Measurements from ENCODE around the gene MEI4. TPM values are rescaled to one million over a fixed set of nuclear protein-coding genes. Genes with fewer than 3 reads are reported as not detected.

The MEI4 gene
- total and polyA plus RNA-seq, 4 donors, result 0.12 to 0.13 TPM; not detected in 2

GRCh38 chr6:77893391-77893790 lies 240.6 kb downstream of the MEI4 start:
- no peaks in the 10 kb centered on the region for H3K4me1 ChIP-seq (ENCODE audit: control insufficient read depth in 1 of 2, insufficient read depth in 2 of 2, low read length in 2 of 2)
- H3K4me3 ChIP-seq (ENCODE audit: low read length in 2 of 2), result no peak overlapping the region
- H3K36me3 ChIP-seq (ENCODE audit: control insufficient read depth in 1 of 2, insufficient read depth in 2 of 2, low read length in 1 of 2), result no peaks in the 10 kb centered on the region
- DNase-seq (no peak), ATAC-seq (ENCODE audit: low FRiP score) (no peak)
- peaks cover 13% of the 10 kb centered on the region for H3K9me3 ChIP-seq (ENCODE audit: control insufficient read depth, low read length)
- intact Hi-C loops (cut with DNase I), result no loop called here
- no peak overlapping the region for H3K27ac ChIP-seq (ENCODE audit: low read depth in 1 of 2, low read length in 2 of 2)
- 62 to 68% methylated on average over 4 of the region's 4 CpGs for WGBS, 2 donors
- H3K27me3 ChIP-seq (ENCODE audit: control insufficient read depth in 1 of 2, insufficient read depth in 2 of 2, low read length in 1 of 2), result no peaks in the 10 kb centered on the region

- Histone ChIP-seq H3K4me3 (ENCODE audit: low read length in 2 of 2) (no peak overlapping the region), H3K4me1 (ENCODE audit: control insufficient read depth in 1 of 2, insufficient read depth in 2 of 2, low read length in 2 of 2) (no peaks in the 10 kb centered on the region), H3K27me3 (ENCODE audit: control insufficient read depth in 1 of 2, insufficient read depth in 2 of 2, low read length in 1 of 2) (no peaks in the 10 kb centered on the region), H3K36me3 (ENCODE audit: control insufficient read depth in 1 of 2, insufficient read depth in 2 of 2, low read length in 1 of 2) (no peaks in the 10 kb centered on the region), H3K27ac (ENCODE audit: low read depth in 1 of 2, low read length in 2 of 2) (no peak overlapping the region), H3K9me3 (ENCODE audit: control insufficient read depth, low read length) (peaks cover 4% of the 10 kb centered on the region)
- WGBS, 2 donors, result 82 to 91% methylated on average over 3 of the region's 3 CpGs
- ATAC-seq (ENCODE audit: low FRiP score), result no peak
- intact Hi-C loops (cut with DNase I), result no loop called here
- no peak for DNase-seq
Observed at GRCh38 chr6:77906070-77906469, 253.2 kb downstream of the MEI4 start.

GRCh38 chr6:77910826-77911225 lies 258.0 kb downstream of the MEI4 start:
- Histone ChIP-seq H3K27ac (ENCODE audit: low read depth in 1 of 2, low read length in 2 of 2) (no peak overlapping the region), H3K36me3 (ENCODE audit: control insufficient read depth in 1 of 2, insufficient read depth in 2 of 2, low read length in 1 of 2) (no peaks in the 10 kb centered on the region), H3K9me3 (ENCODE audit: control insufficient read depth, low read length) (peaks cover 2% of the 10 kb centered on the region), H3K4me1 (ENCODE audit: control insufficient read depth in 1 of 2, insufficient read depth in 2 of 2, low read length in 2 of 2) (no peaks in the 10 kb centered on the region), H3K27me3 (ENCODE audit: control insufficient read depth in 1 of 2, insufficient read depth in 2 of 2, low read length in 1 of 2) (no peaks in the 10 kb centered on the region), H3K4me3 (ENCODE audit: low read length in 2 of 2) (no peak overlapping the region)
- no peak for ATAC-seq (ENCODE audit: low FRiP score)
- no peak for DNase-seq
- 78 to 79% methylated on average over 1 of the region's 1 CpG for WGBS, 2 donors
- intact Hi-C loops (cut with DNase I), result no loop called here

DNA sequence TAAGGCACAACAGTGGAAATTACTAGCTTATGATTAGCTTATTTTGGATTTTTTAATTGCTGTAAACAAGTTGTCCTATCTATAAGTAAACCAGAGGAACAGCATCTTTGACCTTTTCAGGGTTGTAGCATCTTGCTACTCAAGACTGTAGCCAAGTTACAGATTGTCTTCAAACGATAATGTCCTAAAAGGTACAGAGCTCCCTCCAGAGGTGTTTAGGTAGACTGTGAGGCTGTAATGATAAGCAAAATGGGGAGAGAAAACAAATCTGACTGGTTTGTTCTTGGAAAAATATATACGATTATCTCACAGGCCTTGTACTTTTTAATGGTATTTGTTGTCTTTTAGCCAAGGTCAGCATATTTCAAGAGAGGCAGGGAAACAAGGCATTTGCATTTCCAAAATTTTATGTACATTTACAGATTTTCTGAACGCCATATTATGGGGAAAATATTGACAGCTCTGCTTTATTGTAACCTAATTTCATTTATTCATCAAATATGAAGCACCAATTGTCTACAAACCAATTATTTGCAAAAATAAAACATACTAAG lies 273.4 kb downstream of the MEI4 start:
- DNase-seq (no peak), ATAC-seq (ENCODE audit: low FRiP score) (no peak)
- Histone ChIP-seq H3K9me3 (ENCODE audit: control insufficient read depth, low read length) (no peaks in the 10 kb centered on the region), H3K36me3 (ENCODE audit: control insufficient read depth in 1 of 2, insufficient read depth in 2 of 2, low read length in 1 of 2) (no peaks in the 10 kb centered on the region), H3K4me1 (ENCODE audit: control insufficient read depth in 1 of 2, insufficient read depth in 2 of 2, low read length in 2 of 2) (peaks cover 0 to 4% of the 10 kb centered on the region in 2 donors), H3K4me3 (ENCODE audit: low read length in 2 of 2) (no peak overlapping the region), H3K27me3 (ENCODE audit: control insufficient read depth in 1 of 2, insufficient read depth in 2 of 2, low read length in 1 of 2) (no peaks in the 10 kb centered on the region), H3K27ac (ENCODE audit: low read depth in 1 of 2, low read length in 2 of 2) (no peak overlapping the region)
- WGBS, 2 donors, result 51 to 56% methylated on average over 3 of the region's 3 CpGs
- intact Hi-C loops (cut with DNase I), result no loop called here

DNA sequence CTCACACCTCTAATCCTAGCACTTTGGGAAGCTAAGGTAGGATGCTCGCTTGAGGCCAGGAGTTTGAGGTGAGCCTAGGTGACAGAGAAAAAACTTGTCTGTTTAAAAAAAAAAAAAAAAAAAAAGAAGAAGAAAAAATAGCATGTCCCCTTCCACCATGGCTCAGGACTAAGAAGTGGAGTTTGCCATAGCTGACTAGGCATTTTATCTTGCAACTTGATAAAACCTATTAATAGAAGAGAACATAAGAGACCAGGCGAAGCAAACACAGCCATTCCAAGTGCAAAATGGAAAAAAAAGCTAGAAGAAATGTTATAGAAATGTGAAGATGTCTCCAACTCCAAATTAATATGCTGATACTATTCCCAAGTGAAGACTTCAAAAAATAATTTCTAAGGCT lies 277.5 kb downstream of the MEI4 start:
- H3K27ac ChIP-seq (ENCODE audit: low read depth in 1 of 2, low read length in 2 of 2), result no peak overlapping the region
- peaks cover 0 to 4% of the 10 kb centered on the region in 2 donors for H3K4me1 ChIP-seq (ENCODE audit: control insufficient read depth in 1 of 2, insufficient read depth in 2 of 2, low read length in 2 of 2)
- 46 to 53% methylated on average over 2 of the region's 2 CpGs for WGBS, 2 donors
- no peaks in the 10 kb centered on the region for H3K9me3 ChIP-seq (ENCODE audit: control insufficient read depth, low read length)
- ATAC-seq (ENCODE audit: low FRiP score) (no peak), DNase-seq (no peak)
- no peaks in the 10 kb centered on the region for H3K27me3 ChIP-seq (ENCODE audit: control insufficient read depth in 1 of 2, insufficient read depth in 2 of 2, low read length in 1 of 2)
- intact Hi-C loops (cut with DNase I), result no loop called here
- H3K4me3 ChIP-seq (ENCODE audit: low read length in 2 of 2), result no peak overlapping the region
- no peaks in the 10 kb centered on the region for H3K36me3 ChIP-seq (ENCODE audit: control insufficient read depth in 1 of 2, insufficient read depth in 2 of 2, low read length in 1 of 2)

DNA sequence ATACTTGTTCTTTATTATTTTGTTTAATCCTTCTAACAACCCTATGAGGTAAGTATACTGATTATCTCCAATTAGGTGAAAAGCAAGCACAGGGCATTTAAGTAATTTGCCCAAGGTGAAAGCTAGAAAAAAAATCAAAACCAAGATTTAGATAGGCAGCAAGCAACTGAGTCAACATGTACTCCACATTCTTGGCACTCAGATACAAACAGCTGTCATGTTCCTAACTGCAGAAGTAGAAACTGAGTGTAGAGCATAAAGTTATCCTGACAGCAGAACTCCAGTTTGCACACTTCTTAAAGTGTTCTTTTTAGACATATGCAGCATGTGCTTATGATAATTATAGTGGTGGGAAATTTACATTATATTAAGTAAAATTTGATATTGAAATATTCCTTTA lies 278.1 kb downstream of the MEI4 start:
- Histone ChIP-seq H3K4me1 (ENCODE audit: control insufficient read depth in 1 of 2, insufficient read depth in 2 of 2, low read length in 2 of 2) (peaks cover 0 to 4% of the 10 kb centered on the region in 2 donors), H3K27ac (ENCODE audit: low read depth in 1 of 2, low read length in 2 of 2) (no peak overlapping the region), H3K36me3 (ENCODE audit: control insufficient read depth in 1 of 2, insufficient read depth in 2 of 2, low read length in 1 of 2) (no peaks in the 10 kb centered on the region), H3K4me3 (ENCODE audit: low read length in 2 of 2) (no peak overlapping the region), H3K9me3 (ENCODE audit: control insufficient read depth, low read length) (no peaks in the 10 kb centered on the region), H3K27me3 (ENCODE audit: control insufficient read depth in 1 of 2, insufficient read depth in 2 of 2, low read length in 1 of 2) (no peaks in the 10 kb centered on the region)
- no peak for DNase-seq
- intact Hi-C loops (cut with DNase I), result no loop called here
- ATAC-seq (ENCODE audit: low FRiP score), result no peak

DNA sequence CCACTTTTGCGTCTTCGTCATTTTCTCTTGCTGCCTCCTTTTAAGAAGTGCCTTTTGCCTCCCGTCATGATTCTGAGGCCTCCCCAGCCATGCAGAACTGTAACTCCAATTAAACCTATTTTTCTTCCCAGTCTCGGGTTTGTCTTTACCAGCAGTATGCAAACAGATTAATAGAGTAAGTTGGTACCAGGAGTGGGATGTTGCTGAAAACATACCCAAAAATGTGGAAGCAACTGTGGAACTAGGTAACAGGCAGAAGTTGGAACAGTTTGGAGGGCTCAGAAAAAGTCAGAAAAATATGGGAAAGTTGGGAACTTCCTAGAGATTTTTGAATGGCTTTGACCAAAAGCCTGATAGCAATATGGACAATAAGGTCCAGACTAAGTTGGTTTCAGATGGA lies 309.2 kb downstream of the MEI4 start:
- Histone ChIP-seq H3K4me3 (ENCODE audit: low read length in 2 of 2) (no peak overlapping the region), H3K9me3 (ENCODE audit: control insufficient read depth, low read length) (peaks cover 3% of the 10 kb centered on the region), H3K27me3 (ENCODE audit: control insufficient read depth in 1 of 2, insufficient read depth in 2 of 2, low read length in 1 of 2) (no peaks in the 10 kb centered on the region), H3K36me3 (ENCODE audit: control insufficient read depth in 1 of 2, insufficient read depth in 2 of 2, low read length in 1 of 2) (no peaks in the 10 kb centered on the region), H3K4me1 (ENCODE audit: control insufficient read depth in 1 of 2, insufficient read depth in 2 of 2, low read length in 2 of 2) (no peaks in the 10 kb centered on the region), H3K27ac (ENCODE audit: low read depth in 1 of 2, low read length in 2 of 2) (no peak overlapping the region)
- intact Hi-C loops (cut with DNase I), result no loop called here
- DNase-seq (no peak), ATAC-seq (ENCODE audit: low FRiP score) (no peak)
- 97% methylated on average over 4 of the region's 4 CpGs for WGBS, 2 donors

DNA sequence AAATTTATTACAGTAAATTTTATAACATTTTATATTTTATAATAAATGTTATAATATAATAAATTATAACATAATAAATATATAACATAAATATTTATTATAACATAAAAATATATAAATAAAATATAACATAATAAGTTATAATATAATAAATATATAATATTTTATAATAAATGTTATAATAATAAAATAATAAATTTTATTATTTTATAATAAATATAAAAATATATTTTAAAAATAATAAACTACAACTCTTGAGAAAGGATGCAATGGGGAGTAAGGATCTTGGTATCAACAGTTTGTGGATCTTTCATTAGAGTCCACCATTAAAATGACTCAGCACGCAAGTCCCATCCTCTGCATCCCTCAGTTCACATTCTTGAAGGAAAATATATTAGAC lies 312.6 kb downstream of the MEI4 start:
- intact Hi-C loops (cut with DNase I), result no loop called here
- no peaks in the 10 kb centered on the region for H3K27me3 ChIP-seq (ENCODE audit: control insufficient read depth in 1 of 2, insufficient read depth in 2 of 2, low read length in 1 of 2)
- 98 to 100% methylated on average over 1 of the region's 1 CpG for WGBS, 2 donors
- H3K36me3 ChIP-seq (ENCODE audit: control insufficient read depth in 1 of 2, insufficient read depth in 2 of 2, low read length in 1 of 2), result no peaks in the 10 kb centered on the region
- H3K4me3 ChIP-seq (ENCODE audit: low read length in 2 of 2), result no peak overlapping the region
- H3K27ac ChIP-seq (ENCODE audit: low read depth in 1 of 2, low read length in 2 of 2), result no peak overlapping the region
- peaks cover 3% of the 10 kb centered on the region for H3K9me3 ChIP-seq (ENCODE audit: control insufficient read depth, low read length)
- ATAC-seq (ENCODE audit: low FRiP score) (no peak), DNase-seq (no peak)
- peaks cover 0 to 2% of the 10 kb centered on the region in 2 donors for H3K4me1 ChIP-seq (ENCODE audit: control insufficient read depth in 1 of 2, insufficient read depth in 2 of 2, low read length in 2 of 2)

GRCh38 chr6:77972334-77972733 lies 319.5 kb downstream of the MEI4 start:
- H3K4me3 ChIP-seq (ENCODE audit: low read length in 2 of 2), result no peak overlapping the region
- H3K4me1 ChIP-seq (ENCODE audit: control insufficient read depth in 1 of 2, insufficient read depth in 2 of 2, low read length in 2 of 2), result peaks cover 0 to 2% of the 10 kb centered on the region in 2 donors
- no peaks in the 10 kb centered on the region for H3K36me3 ChIP-seq (ENCODE audit: control insufficient read depth in 1 of 2, insufficient read depth in 2 of 2, low read length in 1 of 2)
- no peaks in the 10 kb centered on the region for H3K9me3 ChIP-seq (ENCODE audit: control insufficient read depth, low read length)
- H3K27me3 ChIP-seq (ENCODE audit: control insufficient read depth in 1 of 2, insufficient read depth in 2 of 2, low read length in 1 of 2), result no peaks in the 10 kb centered on the region
- no peak overlapping the region for H3K27ac ChIP-seq (ENCODE audit: low read depth in 1 of 2, low read length in 2 of 2)
- intact Hi-C loops (cut with DNase I), result no loop called here
- DNase-seq (no peak), ATAC-seq (ENCODE audit: low FRiP score) (no peak)

Data from aorta (tissue), 5 donors.